GM21423 (cell line): ENCODE measurements around the gene LCN2.

Experiments used
- ATAC-seq: cut with Tn5 transposase; IDR thresholded peaks from one replicate; pipeline ENCODE4 v1.9.1; 2021; ENCODE audit warnings: mild to moderate bottlenecking, moderate library complexity; ENCODE audit not compliant: unreplicated experiment

The LCN2 gene

GRCh38 chr9:128148509-128149000 lies 698 bp upstream of the LCN2 start:
- ATAC-seq, result no peak

GRCh38 chr9:128149951-128150593 lies 819 bp downstream of the LCN2 start:
- no peak for ATAC-seq

- ATAC-seq, result no peak
Measured at GRCh38 chr9:128150594-128151308, 1.5 kb downstream of the LCN2 start.

- no peak for ATAC-seq
Measured at GRCh38 chr9:128151309-128152132, 2.3 kb downstream of the LCN2 start.

- ATAC-seq, result no peak
Measured at GRCh38 chr9:128152133-128153059, 3.1 kb downstream of the LCN2 start.

GRCh38 chr9:128153060-128153946 lies 4.0 kb downstream of the LCN2 start:
- no peak for ATAC-seq

- no peak for ATAC-seq
Measured at GRCh38 chr9:128153947-128154695, 4.9 kb downstream of the LCN2 start.

GRCh38 chr9:128155736-128156500 lies 6.7 kb downstream of the LCN2 start:
- no peak for ATAC-seq

GRCh38 chr9:128159522-128159783 lies 10.2 kb downstream of the LCN2 start:
- no peak for ATAC-seq

GRCh38 chr9:128159784-128160602 lies 10.7 kb downstream of the LCN2 start, which contains the start of gene BBLN:
BBLN (plus strand) TSS chr9:128160265; CDS start chr9:128160408, 143 bp downstream.
- peak; percentile 74 for ATAC-seq

GRCh38 chr9:128160603-128160987 lies 11.3 kb downstream of the LCN2 start:
- no peak for ATAC-seq

- ATAC-seq, result no peak
Measured at GRCh38 chr9:128161215-128161902, 12.1 kb downstream of the LCN2 start.

- no peak for ATAC-seq
Measured at GRCh38 chr9:128162215-128163026, 13.2 kb downstream of the LCN2 start.

- ATAC-seq, result no peak
Measured at GRCh38 chr9:128163027-128163515, 13.8 kb downstream of the LCN2 start.

GRCh38 chr9:128163523-128164306 lies 14.5 kb downstream of the LCN2 start:
- ATAC-seq, result no peak
